ENCODE data around the gene BPNT1. TPM values are rescaled to one million over a fixed set of nuclear protein-coding genes. Genes with fewer than 3 reads are reported as not detected.

Gene BPNT1
- total and polyA plus RNA-seq, 4 donors, result 11.5 to 16.4 (median 12.6) TPM

GRCh38 chr1:220032911-220033310 lies 56.7 kb downstream of the BPNT1 start:
- WGBS, result 70% methylated on average over 3 of the region's 3 CpGs
- H3K9ac ChIP-seq (ENCODE audit: low read depth in 1 of 2, low read length in 2 of 2), result no peak overlapping the region
- no peak overlapping the region for H3K4me3 ChIP-seq (ENCODE audit: low read depth in 1 of 3, low read length in 3 of 3)
- peaks cover 4 to 33% (median 29%) of the 10 kb centered on the region in 4 donors for H3K36me3 ChIP-seq (ENCODE audit: control insufficient read depth in 4 of 4, insufficient read depth in 3 of 4, low read depth in 1 of 4, low read length in 3 of 4)
- H3K27ac ChIP-seq (ENCODE audit: low read depth in 1 of 2, low read length in 2 of 2), result no peak overlapping the region
- no peak for DNase-seq (ENCODE audit: low spot score)
- no peaks in the 10 kb centered on the region for H3K27me3 ChIP-seq (ENCODE audit: control insufficient read depth in 4 of 4, insufficient read depth in 4 of 4, low read length in 3 of 4)
- no peaks in the 10 kb centered on the region for H3K4me1 ChIP-seq (ENCODE audit: control insufficient read depth in 4 of 4, insufficient read depth in 4 of 4, low read length in 3 of 4)
- no peak for TF ChIP-seq JUND (IDR thresholded peaks at IDR 0.05)
- no peak for TF ChIP-seq TAF1 (conservative IDR thresholded peaks at IDR 0.05)
- no peak for TF ChIP-seq ATF3 (IDR thresholded peaks at IDR 0.05)
- TF ChIP-seq FOXA2 (IDR thresholded peaks at IDR 0.05), result no peak
- no peak for TF ChIP-seq HNF4A (conservative IDR thresholded peaks at IDR 0.05)
- no peak for TF ChIP-seq HNF4G (IDR thresholded peaks at IDR 0.05)
- TF ChIP-seq RAD21 (IDR thresholded peaks at IDR 0.05), result no peak
- no peak for TF ChIP-seq EGR1 (IDR thresholded peaks at IDR 0.05; ENCODE audit: low read depth in 2 of 2)
- no peak for TF ChIP-seq FOXA1 (IDR thresholded peaks at IDR 0.05)
- no peak for TF ChIP-seq GABPA (IDR thresholded peaks at IDR 0.05 in 1 of 2, conservative IDR thresholded peaks at IDR 0.05 in 1 of 2)
- TF ChIP-seq REST (IDR thresholded peaks at IDR 0.05), result no peak
- no peak for TF ChIP-seq NR2F2 (IDR thresholded peaks at IDR 0.05)
- no peak for TF ChIP-seq ZBTB33 (IDR thresholded peaks at IDR 0.05)
- TF ChIP-seq RXRA (IDR thresholded peaks at IDR 0.05), result no peak
- no peaks in the 10 kb centered on the region for H3K9me3 ChIP-seq (ENCODE audit: control insufficient read depth in 4 of 4, low read length in 3 of 4)

- WGBS, result 90% methylated on average over 2 of the region's 2 CpGs
- Histone ChIP-seq H3K36me3 (ENCODE audit: control insufficient read depth in 4 of 4, insufficient read depth in 3 of 4, low read depth in 1 of 4, low read length in 3 of 4) (peaks cover 4 to 33% (median 29%) of the 10 kb centered on the region in 4 donors), H3K4me1 (ENCODE audit: control insufficient read depth in 4 of 4, insufficient read depth in 4 of 4, low read length in 3 of 4) (no peaks in the 10 kb centered on the region), H3K9me3 (ENCODE audit: control insufficient read depth in 4 of 4, low read length in 3 of 4) (no peaks in the 10 kb centered on the region), H3K4me3 (ENCODE audit: low read depth in 1 of 3, low read length in 3 of 3) (no peak overlapping the region), H3K27me3 (ENCODE audit: control insufficient read depth in 4 of 4, insufficient read depth in 4 of 4, low read length in 3 of 4) (no peaks in the 10 kb centered on the region), H3K27ac (ENCODE audit: low read depth in 1 of 2, low read length in 2 of 2) (no peak overlapping the region), H3K9ac (ENCODE audit: low read depth in 1 of 2, low read length in 2 of 2) (no peak overlapping the region)
- TF ChIP-seq NR2F2 (IDR thresholded peaks at IDR 0.05) (no peak), HNF4A (conservative IDR thresholded peaks at IDR 0.05) (no peak), YY1 (IDR thresholded peaks at IDR 0.05) (no peak), MAX (IDR thresholded peaks at IDR 0.05) (no peak)
- no peak for DNase-seq (ENCODE audit: low spot score)
Measured at GRCh38 chr1:220031287-220031686, 58.3 kb downstream of the BPNT1 start.
